ENCODE results near the gene BICD2.

DNA sequence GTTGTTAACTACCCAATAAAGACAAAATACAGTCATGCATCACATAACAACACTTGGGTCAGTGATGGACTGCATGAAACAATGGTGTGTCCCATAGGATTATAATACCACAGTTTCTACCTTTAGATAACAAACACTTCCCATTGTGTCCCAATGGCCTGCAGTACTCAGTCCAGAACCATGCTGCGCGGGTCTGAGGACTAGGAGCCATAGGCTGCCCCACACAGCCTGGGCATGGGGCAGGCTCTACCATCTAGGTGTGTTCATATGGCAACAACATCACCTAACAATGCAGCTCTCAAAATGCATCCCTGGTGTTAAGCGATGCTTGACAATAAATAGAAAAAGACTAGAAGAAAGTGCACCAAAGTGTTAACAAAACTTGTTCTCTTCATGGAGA lies 101.5 kb downstream of the BICD2 start:
- TF ChIP-seq BACH2 (CRISPR knock-in tag; IDR thresholded peaks at IDR 0.05; ENCODE audit: borderline replicate concordance) = no peak
- no peak for TF ChIP-seq POU6F1 (CRISPR knock-in tag; IDR thresholded peaks at IDR 0.05; ENCODE audit: borderline replicate concordance, low read depth)
- no peak for TF ChIP-seq PPARA (CRISPR knock-in tag; IDR thresholded peaks at IDR 0.05; ENCODE audit: borderline replicate concordance)
- TF ChIP-seq ISL1 (CRISPR knock-in tag; IDR thresholded peaks at IDR 0.05) = no peak
- no peak for TF ChIP-seq PATZ1 (CRISPR knock-in tag; IDR thresholded peaks at IDR 0.05; ENCODE audit: borderline replicate concordance)
- no peak for TF ChIP-seq ZFP30 (CRISPR knock-in tag; IDR thresholded peaks at IDR 0.05)
- no peak for TF ChIP-seq ZFP3 (CRISPR knock-in tag; IDR thresholded peaks at IDR 0.05)
- TF ChIP-seq SNAI2 (CRISPR knock-in tag; IDR thresholded peaks at IDR 0.05) = no peak
- TF ChIP-seq CREB5 (CRISPR knock-in tag; IDR thresholded peaks at IDR 0.05; ENCODE audit: low read depth) = no peak
- no peak for TF ChIP-seq RARB (CRISPR knock-in tag; IDR thresholded peaks at IDR 0.05)

Measured in SK-N-SH treated with all-trans-retinoic acid at 6 μM for 48 hours (cell line).